K562 (cell line): ENCODE measurements around the gene TMEM174.

Experiments
- CHD2 ChIP-seq: IDR thresholded peaks from 2 replicates; pipeline ENCODE4 v1.6.1; 2011; ENCODE audit warnings: low read depth, low read length
- HMGN3 ChIP-seq: IDR thresholded peaks from 2 replicates; pipeline ENCODE4 v1.6.1; 2011; ENCODE audit warnings: borderline replicate concordance, low read depth, mild to moderate bottlenecking, mixed read lengths, low read length; ENCODE audit not compliant: insufficient read length; ENCODE audit errors: extremely low read depth
- KLF16 ChIP-seq: IDR thresholded peaks from 2 replicates; pipeline ENCODE4 v1.6.1; 2016; ENCODE audit warnings: antibody characterized with exemption
- LARP7 ChIP-seq: fragments of 450-650 bp; IDR thresholded peaks from 2 replicates; pipeline ENCODE4 v1.6.1; 2016
- PHTF2 ChIP-seq: fragments of 250-450 bp; sonication (Bioruptor Pico); IDR thresholded peaks from 2 replicates; pipeline ENCODE4 v1.5.0; 2021; ENCODE audit warnings: mild to moderate bottlenecking
- POLR2AphosphoS5 ChIP-seq: IDR thresholded peaks from 2 replicates; pipeline ENCODE4 v1.6.1; 2011; ENCODE audit warnings: mild to moderate bottlenecking, low read depth, low read length, moderate library complexity; ENCODE audit not compliant: control insufficient read depth, insufficient read depth
- RCOR1 ChIP-seq, 2 experiments: IDR thresholded peaks; 2 replicates each; pipeline ENCODE4 v1.6.1; 2012; ENCODE audit warnings: low read depth in 2 of 2, low read length in 2 of 2, borderline replicate concordance in 1 of 2, improper control_type of control experiment in 1 of 2
- RFX7 ChIP-seq: fragments of 250-450 bp; sonication (Bioruptor Pico); IDR thresholded peaks from 2 replicates; pipeline ENCODE4 v1.5.1; 2021; ENCODE audit warnings: mild to moderate bottlenecking
- SNIP1 ChIP-seq: fragments of 450-650 bp; IDR thresholded peaks from 2 replicates; pipeline ENCODE4 v1.7.1; 2017; ENCODE audit warnings: low read depth, mild to moderate bottlenecking
- YY1 ChIP-seq, 3 experiments: IDR thresholded peaks; 2 replicates each; pipeline ENCODE4 v1.6.1; 2011; ENCODE audit warnings: low read length in 2 of 3, mild to moderate bottlenecking in 2 of 3, moderate library complexity in 2 of 3, borderline replicate concordance in 1 of 3, control low read depth in 1 of 3, low read depth in 1 of 3; ENCODE audit not compliant: insufficient read depth in 3 of 3, insufficient replicate concordance in 2 of 3, control insufficient read depth in 1 of 3, insufficient read length in 1 of 3; ENCODE audit errors: extremely low read depth in 1 of 3
- ZNF445 ChIP-seq: fragments of 250-450 bp; sonication (Bioruptor Pico); IDR thresholded peaks from 2 replicates; pipeline ENCODE4 v1.4.0; 2020; ENCODE audit warnings: low read depth, mild to moderate bottlenecking, moderate library complexity
- TF ChIP-seq, protein P1 (sequence below), 3 experiments: IDR thresholded peaks in 2 of 3; conservative IDR thresholded peaks in 1 of 3; 2 replicates each; pipeline ENCODE4 v1.5.1; 2011 to 2012; ENCODE audit warnings: low read length in 3 of 3, mild to moderate bottlenecking in 3 of 3, control low read depth in 2 of 3, improper control_type of control experiment in 1 of 3, inconsistent platforms in 1 of 3, low read depth in 1 of 3, mixed read lengths in 1 of 3, moderate library complexity in 1 of 3; ENCODE audit not compliant: insufficient read depth in 2 of 3

- TF ChIP-seq RFX7 (CRISPR knock-in tag): no peak
- no peak for TF ChIP-seq PHTF2 (CRISPR knock-in tag)
- TF ChIP-seq RCOR1 (IDR thresholded peaks at IDR 0.05; ENCODE audit: borderline replicate concordance in 1 of 2, low read depth in 2 of 2, low read length in 2 of 2): no peak
- no peak for TF ChIP-seq YY1 (IDR thresholded peaks at IDR 0.05; ENCODE audit: borderline replicate concordance in 1 of 3, control insufficient read depth in 1 of 3, extremely low read depth in 1 of 3, insufficient read depth in 3 of 3, insufficient read length in 1 of 3, insufficient replicate concordance in 2 of 3, low read depth in 1 of 3, low read length in 2 of 3)
- no peak for TF ChIP-seq ZNF445 (CRISPR knock-in tag)
- TF ChIP-seq, protein P1, sequence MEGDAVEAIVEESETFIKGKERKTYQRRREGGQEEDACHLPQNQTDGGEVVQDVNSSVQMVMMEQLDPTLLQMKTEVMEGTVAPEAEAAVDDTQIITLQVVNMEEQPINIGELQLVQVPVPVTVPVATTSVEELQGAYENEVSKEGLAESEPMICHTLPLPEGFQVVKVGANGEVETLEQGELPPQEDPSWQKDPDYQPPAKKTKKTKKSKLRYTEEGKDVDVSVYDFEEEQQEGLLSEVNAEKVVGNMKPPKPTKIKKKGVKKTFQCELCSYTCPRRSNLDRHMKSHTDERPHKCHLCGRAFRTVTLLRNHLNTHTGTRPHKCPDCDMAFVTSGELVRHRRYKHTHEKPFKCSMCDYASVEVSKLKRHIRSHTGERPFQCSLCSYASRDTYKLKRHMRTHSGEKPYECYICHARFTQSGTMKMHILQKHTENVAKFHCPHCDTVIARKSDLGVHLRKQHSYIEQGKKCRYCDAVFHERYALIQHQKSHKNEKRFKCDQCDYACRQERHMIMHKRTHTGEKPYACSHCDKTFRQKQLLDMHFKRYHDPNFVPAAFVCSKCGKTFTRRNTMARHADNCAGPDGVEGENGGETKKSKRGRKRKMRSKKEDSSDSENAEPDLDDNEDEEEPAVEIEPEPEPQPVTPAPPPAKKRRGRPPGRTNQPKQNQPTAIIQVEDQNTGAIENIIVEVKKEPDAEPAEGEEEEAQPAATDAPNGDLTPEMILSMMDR (IDR thresholded peaks at IDR 0.05 in 2 of 3, conservative IDR thresholded peaks at IDR 0.05 in 1 of 3; ENCODE audit: insufficient read depth in 2 of 3, low read depth in 1 of 3, low read length in 3 of 3): no peak
- no peak for TF ChIP-seq SNIP1
- no peak for TF ChIP-seq CHD2
- TF ChIP-seq POLR2AphosphoS5: no peak
- no peak for TF ChIP-seq HMGN3
- no peak for TF ChIP-seq LARP7
- no peak for TF ChIP-seq KLF16
Measured at GRCh38 chr5:73182307-73182706, 9.3 kb downstream of the TMEM174 start.
